Neuron (in vitro differentiated cells): ENCODE results near the gene DDX41.
"Not testable (repeated sequence)": the region's sequence is repeated elsewhere in the genome, so short reads cannot be mapped to it uniquely, and the experiment has no call there.

Experiments used
- H2AFZ ChIP-seq: one replicate; pipeline ENCODE4 v1.6.1; 2013; ENCODE audit warnings: low read depth, mild to moderate bottlenecking, inconsistent platforms, low read length, moderate library complexity
- H3K27me3 ChIP-seq: one replicate; pipeline ENCODE4 v1.6.1; 2013; ENCODE audit warnings: low read length; ENCODE audit not compliant: insufficient read depth
- H3K36me3 ChIP-seq: one replicate; pipeline ENCODE4 v1.6.1; 2013; ENCODE audit warnings: low read length; ENCODE audit not compliant: insufficient read depth
- H3K4me1 ChIP-seq: one replicate; pipeline ENCODE4 v1.6.1; 2013; ENCODE audit warnings: low read length; ENCODE audit not compliant: insufficient read depth
- H3K4me3 ChIP-seq: 2 replicates; pipeline ENCODE4 v1.5.1; 2013; ENCODE audit warnings: mild to moderate bottlenecking, low read length, moderate library complexity
- H3K9me3 ChIP-seq: one replicate; pipeline ENCODE4 v1.6.1; 2013; ENCODE audit warnings: low read length

The DDX41 gene

DNA sequence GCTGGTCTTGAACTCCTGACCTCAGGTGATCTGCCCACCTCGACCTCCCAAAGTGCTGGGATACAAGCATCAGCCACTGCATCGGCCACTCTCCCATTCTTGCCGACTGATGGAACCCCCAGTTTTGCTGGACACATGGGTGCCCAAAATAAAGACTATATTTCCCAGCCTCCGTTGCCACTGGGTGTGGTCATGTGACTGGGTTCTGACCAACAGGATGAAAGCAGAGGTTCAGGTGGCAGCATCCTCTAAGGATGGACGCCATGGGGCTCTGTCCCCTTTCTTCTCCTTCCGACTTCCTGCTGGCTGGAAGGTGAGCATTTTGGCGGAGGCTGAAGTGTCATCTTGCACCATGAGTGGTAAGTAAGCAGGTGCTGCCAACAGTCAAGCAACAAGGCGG is 29.6 kb downstream of the DDX41 start:
- H3K36me3 ChIP-seq = peaks cover 70% of the 10 kb centered on the region
- H2AFZ ChIP-seq = no peak overlapping the region
- H3K4me1 ChIP-seq = no peaks in the 10 kb centered on the region
- H3K27me3 ChIP-seq = no peaks in the 10 kb centered on the region
- H3K9me3 ChIP-seq = no peaks in the 10 kb centered on the region
- no peak overlapping the region for H3K4me3 ChIP-seq

DNA sequence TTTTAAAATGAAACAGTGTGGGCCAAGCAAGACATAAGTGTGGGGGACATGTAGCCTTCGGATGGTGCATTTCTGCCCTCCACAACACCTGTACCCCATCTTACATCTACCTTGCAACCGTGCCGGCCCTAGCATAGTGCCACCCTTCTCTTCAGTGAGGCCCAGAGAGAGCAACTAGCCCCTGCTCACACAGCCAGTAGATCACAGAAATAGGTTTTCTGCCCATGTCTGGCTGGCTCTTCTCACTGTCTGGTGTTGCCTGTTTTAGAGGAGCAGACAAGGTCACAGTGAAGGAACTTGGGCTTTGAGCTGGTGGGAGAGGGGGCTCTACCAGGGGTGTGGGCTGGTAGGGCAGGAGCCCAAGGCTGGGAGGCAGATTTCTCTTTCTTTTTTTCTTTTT is 30.5 kb downstream of the DDX41 start:
- H3K4me1 ChIP-seq = no peaks in the 10 kb centered on the region
- no peak overlapping the region for H3K4me3 ChIP-seq
- H3K36me3 ChIP-seq = peaks cover 71% of the 10 kb centered on the region
- H3K9me3 ChIP-seq = no peaks in the 10 kb centered on the region
- H2AFZ ChIP-seq = no peak overlapping the region
- H3K27me3 ChIP-seq = no peaks in the 10 kb centered on the region

DNA sequence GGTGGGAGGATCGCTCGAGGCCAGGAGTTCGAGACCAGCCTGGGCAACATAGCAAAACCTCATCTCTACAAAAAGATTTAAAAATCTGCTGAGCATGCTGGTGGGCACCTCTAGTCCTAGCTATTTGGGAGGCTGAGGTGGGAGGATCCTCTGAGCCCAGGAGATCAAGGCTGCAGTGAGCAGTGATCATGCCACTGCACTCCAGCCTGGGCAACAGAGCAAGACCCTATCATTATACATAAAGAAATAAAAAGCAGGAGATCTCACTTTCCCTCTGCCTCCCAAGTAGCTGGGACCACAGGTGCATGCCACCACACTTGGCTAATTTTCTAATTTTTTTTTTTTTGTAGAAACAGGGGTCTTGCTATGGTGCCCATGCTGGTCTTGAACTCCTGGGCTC is 31.0 kb downstream of the DDX41 start:
- not testable (repeated sequence) for H3K9me3 ChIP-seq, H2AFZ ChIP-seq, H3K4me3 ChIP-seq, H3K27me3 ChIP-seq, H3K4me1 ChIP-seq
- peaks cover 66% of the 10 kb centered on the region for H3K36me3 ChIP-seq

DNA sequence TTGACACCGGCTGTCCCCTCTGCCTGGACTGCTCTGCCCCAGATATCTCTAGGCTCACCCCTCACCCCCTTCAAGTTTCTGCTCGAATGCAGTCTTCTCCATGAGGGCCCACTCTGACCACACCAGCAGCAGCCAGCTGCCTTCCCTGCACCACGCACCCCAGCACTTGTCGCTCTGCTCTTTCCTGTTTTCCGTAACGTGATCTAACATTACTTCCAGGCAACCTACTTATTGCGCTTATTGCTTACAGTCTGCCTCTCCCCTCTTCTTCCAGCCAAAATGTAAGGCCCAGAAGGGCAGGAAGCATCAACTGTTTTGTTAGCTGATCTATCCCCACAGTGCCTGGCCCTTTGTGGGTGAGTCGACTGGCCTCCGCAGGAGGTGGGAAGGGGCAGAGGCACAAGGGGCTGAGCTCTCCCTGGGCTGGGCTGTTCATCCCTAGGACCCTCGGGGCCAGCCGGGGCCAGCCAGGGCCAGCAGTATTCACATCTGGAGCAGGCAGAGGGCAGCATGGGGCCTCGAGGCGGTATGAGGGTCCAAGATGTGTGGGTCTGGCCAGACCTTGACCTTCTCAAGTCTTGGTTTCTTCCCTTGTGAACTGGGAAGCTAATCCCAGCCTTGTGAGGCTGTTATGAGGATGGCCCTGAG is 31.7 kb downstream of the DDX41 start:
- H3K4me3 ChIP-seq = no peak overlapping the region
- no peaks in the 10 kb centered on the region for H3K9me3 ChIP-seq
- no peak overlapping the region for H2AFZ ChIP-seq
- no peaks in the 10 kb centered on the region for H3K27me3 ChIP-seq
- H3K36me3 ChIP-seq = peaks cover 59% of the 10 kb centered on the region
- peaks cover 2% of the 10 kb centered on the region for H3K4me1 ChIP-seq

DNA sequence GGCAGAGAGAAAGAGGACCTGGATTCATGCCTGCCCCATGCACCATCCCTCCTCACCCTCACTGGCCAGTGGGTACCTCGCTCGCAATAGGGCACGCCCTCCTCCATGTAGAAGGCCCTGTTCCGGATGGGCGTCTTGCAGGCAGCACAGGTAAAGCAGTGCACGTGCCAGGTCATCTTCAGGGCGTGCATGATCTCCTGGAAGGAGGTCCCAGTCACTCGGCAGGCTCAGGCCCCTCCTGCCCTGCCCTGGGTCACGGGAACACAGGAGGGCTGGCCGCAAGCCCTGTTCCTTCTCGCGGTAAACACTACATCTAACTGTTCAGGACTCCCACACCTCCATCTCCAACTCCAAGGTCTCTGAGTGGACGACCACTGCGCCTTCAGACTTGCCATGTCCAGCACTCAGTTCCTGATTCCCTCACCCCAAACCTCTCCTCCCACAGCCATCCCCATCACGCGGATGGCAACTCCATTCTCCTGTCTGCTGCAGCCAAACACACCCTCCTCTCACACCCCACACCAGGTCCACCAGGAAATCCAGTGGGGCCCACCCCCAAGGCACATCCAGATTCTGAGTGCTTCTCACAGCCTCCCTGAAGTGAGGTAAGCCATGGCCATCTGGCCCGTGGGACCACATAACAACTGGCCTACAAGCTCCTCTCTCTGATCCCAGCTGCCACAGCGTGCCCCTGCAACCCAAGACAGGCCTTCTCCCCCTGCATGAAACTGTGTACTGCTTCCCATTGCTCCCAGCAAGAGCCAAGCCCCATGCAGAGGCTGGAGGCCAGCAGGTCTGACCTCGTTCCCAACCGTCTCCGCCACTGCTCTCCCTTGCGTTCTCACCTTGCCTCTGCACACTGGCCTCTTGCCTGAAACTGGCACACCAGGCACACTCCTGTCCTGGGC is 32.5 kb downstream of the DDX41 start:
- H3K9me3 ChIP-seq = no peaks in the 10 kb centered on the region
- H2AFZ ChIP-seq = no peak overlapping the region
- no peaks in the 10 kb centered on the region for H3K27me3 ChIP-seq
- H3K36me3 ChIP-seq = peaks cover 53% of the 10 kb centered on the region
- no peak overlapping the region for H3K4me3 ChIP-seq
- H3K4me1 ChIP-seq = peaks cover 7% of the 10 kb centered on the region

DNA sequence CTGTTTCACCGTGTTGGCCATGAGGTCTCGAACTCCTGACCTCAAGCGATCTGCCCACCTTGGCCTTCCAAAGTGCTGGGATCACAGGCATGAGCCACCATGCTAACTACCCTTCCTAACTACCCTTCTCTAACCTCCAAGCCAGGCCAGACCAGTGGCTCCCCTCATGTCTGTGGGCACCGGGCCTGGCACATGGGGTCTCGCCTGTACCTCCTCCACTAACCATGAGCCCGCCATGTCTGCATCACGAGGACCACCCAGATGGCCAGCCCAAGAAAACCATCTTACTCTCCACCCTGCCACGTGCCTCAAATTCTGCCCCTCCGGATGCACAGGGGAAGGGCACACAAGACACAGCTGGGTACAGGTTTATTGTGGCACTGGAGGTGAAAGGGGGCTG is 33.7 kb downstream of the DDX41 start:
- peaks cover 43% of the 10 kb centered on the region for H3K36me3 ChIP-seq
- no peak overlapping the region for H2AFZ ChIP-seq
- no peak overlapping the region for H3K4me3 ChIP-seq
- peaks cover 7% of the 10 kb centered on the region for H3K4me1 ChIP-seq
- H3K9me3 ChIP-seq = no peaks in the 10 kb centered on the region
- H3K27me3 ChIP-seq = no peaks in the 10 kb centered on the region

DNA sequence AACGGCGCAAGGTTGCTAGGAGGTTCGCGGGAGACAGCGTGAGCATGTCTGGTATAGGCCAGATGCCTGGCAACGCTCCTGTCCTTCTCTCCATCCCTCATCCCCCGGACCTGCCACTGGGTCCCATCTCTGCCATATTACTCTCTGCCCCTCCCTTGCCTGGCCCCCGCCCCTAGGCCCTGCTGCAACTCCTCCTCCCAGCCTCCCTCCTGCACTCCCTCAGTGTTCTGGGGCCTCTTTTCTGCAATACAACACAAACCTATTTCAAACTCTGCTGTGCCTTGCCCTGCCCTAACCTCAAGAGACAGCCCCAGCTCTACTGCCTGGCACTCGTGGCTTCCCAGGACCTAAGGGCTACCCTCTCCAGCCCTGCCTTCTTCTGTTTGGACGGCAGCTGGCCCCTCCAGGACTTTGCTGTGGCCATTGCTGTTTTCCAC is 34.4 kb downstream of the DDX41 start:
- Histone ChIP-seq H3K9me3 (no peaks in the 10 kb centered on the region), H3K36me3 (peaks cover 36% of the 10 kb centered on the region), H3K4me1 (peaks cover 7% of the 10 kb centered on the region), H3K27me3 (no peaks in the 10 kb centered on the region), H2AFZ (no peak overlapping the region), H3K4me3 (no peak overlapping the region)

DNA sequence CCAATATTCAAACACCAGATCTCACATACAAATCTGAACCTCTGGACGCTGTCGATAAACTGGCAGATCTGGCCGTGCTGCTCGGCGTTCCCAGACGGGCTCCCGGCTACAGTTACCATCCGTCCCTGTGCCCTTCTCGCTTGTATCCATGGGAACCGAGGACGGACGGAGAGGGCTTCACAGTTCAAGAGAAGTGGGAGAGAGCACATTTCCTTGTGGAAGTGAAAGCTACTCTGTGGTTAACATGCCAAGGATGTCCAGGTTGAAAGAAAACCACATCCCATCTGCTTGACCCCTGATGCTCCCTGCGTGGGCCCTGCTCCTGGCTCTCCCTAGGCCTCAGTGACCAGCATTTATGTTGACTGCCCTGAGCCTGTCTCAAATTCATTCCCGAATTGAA is 37.0 kb downstream of the DDX41 start:
- Histone ChIP-seq H3K4me1 (peaks cover 10% of the 10 kb centered on the region), H3K36me3 (peaks cover 23% of the 10 kb centered on the region), H3K27me3 (no peaks in the 10 kb centered on the region), H2AFZ (no peak overlapping the region), H3K9me3 (no peaks in the 10 kb centered on the region), H3K4me3 (no peak overlapping the region)

DNA sequence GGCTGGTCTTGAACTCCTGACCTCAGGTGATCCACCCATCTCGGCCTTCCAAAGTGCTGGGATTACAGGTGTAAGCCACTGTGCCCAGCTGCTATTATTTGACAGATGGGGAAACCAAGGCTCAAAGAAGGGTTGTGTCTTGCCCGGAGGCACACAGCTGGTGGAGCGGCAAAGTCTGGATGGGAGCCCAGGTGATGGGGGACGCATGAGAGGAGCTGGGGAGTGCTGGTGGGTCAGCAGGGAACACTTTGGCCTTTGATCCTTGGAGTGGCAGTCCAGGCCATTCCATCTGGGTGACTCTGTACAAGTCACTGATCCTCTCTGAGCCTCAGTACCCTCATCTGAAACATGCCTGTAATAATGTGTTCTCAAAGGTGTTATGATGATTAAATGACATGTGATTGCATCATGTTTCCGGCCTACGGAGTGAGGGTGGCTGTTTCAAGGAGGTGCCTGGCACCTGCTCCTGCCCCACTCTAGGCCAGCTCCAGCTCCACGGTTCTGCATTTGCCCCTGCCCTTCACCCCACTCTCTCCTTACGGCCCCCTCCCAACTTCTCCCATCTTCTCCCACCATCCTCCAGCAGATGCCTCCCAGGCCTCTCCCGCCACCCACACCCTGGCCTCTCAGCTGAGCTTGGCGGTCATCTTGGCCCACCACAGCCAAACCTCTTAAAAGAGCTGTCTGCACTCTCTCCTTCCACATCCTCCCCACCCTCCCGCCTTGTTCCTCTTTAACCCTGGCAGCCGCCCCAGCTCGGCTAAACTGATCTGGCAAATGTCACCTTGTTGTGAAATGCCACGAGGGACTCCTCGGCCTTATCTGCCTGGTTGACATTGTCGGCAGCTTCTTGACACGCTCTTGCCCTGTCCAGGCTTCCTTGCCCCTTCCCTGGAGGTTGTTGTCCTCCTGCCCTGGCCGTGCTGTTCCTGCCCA is 37.8 kb downstream of the DDX41 start:
- Histone ChIP-seq H3K9me3 (no peaks in the 10 kb centered on the region), H3K27me3 (no peaks in the 10 kb centered on the region), H3K4me1 (peaks cover 17% of the 10 kb centered on the region), H2AFZ (no peak overlapping the region), H3K4me3 (no peak overlapping the region), H3K36me3 (peaks cover 16% of the 10 kb centered on the region)

DNA sequence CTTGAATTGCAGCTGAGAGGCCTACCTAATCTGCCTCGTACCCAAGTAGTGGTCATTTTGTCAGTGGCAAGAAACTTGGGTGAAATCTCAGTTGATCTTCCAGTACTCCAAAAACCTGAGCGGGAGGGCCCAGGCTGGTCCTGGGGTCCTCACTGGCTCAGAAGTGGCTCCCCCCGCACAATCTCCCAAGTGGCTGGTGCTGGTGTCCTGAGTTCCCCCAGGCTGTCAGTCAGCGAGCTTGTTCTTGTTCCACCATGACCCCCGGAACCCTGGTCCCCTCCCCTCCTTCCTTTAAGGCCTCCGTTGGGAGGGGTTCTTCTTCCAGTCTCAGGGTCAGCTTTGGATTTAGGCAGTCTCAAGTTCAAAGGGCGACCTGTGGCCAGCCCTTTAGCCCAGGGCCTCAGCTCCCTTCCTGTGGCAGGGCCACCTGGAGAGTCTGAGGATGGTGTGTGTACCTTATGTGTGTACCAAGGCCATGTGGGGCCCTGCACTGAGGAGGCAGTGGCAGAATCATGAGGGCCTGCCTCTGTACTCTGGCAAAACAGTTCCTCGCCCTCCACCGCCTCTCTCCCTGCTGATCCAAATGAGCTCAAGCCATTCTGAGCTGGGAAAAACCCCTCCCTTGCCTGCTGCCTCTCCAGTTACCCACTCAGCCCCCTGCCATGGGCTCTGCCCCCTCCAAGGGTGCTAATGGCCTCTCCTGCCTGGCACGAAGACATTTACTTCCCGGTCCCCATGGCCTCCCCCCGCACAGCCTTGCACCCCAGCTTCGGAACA is 38.9 kb downstream of the DDX41 start:
- H3K4me3 ChIP-seq = no peak overlapping the region
- no peaks in the 10 kb centered on the region for H3K9me3 ChIP-seq
- H3K36me3 ChIP-seq = peaks cover 6% of the 10 kb centered on the region
- no peak overlapping the region for H2AFZ ChIP-seq
- H3K4me1 ChIP-seq = peaks cover 20% of the 10 kb centered on the region
- H3K27me3 ChIP-seq = no peaks in the 10 kb centered on the region

DNA sequence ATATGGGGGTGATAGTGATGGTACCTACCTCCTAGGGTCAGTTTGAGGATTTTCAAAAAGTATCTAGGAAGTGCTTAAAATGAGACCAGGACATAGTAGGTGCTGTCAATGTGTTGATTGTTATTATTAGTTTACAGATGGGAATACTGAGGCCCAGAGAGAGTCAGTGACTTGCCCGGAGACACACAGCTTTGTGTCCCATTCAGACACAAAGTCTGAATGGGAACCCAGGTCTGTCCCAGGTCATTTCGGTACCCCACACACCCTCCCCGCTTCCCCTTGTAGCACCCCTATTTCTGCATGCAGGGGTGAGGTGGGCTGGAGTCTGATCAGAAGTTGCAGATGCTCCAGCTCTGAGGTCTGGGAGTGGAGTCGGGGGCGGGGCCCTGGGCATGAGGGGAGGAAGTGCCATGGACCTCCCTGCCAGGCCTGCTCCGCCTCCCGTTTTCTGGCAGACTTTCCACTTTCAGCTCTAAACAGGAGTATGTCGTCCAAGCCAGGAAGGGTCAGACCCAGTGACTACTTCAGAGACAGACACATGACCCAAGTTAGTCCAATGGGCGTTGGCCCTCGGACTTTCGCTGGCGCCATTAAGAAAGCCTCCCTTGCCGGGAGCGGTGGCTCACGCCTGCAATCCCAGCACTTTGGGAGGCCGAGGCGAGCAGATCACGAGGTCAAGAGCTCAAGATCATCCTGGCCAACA is 40.1 kb downstream of the DDX41 start:
- H3K4me3 ChIP-seq = no peak overlapping the region
- H3K27me3 ChIP-seq = no peaks in the 10 kb centered on the region
- H3K4me1 ChIP-seq = peaks cover 26% of the 10 kb centered on the region
- H2AFZ ChIP-seq = no peak overlapping the region
- no peaks in the 10 kb centered on the region for H3K9me3 ChIP-seq
- peaks cover 6% of the 10 kb centered on the region for H3K36me3 ChIP-seq
